ENCODE measurements around the gene SLC5A9. TPM values are rescaled to one million over a fixed set of nuclear protein-coding genes. Genes with fewer than 3 reads are reported as not detected.

SLC5A9 gene
- total RNA-seq, 4 donors from 2014 or later, result not detected

GRCh38 chr1:48186306-48186839 is 36.1 kb upstream of the SLC5A9 start:
- no peak for DNase-seq
- no peaks in the 10 kb centered on the region for H3K27me3 ChIP-seq
- intact Hi-C loops (cut with DNase I; ENCODE audit: low total_unique reads) (no loop called here), in situ Hi-C loops (cut with MboI; ENCODE audit: low sequenced_read_pairs in 4 of 4) (no loop called here)
- H3K27ac ChIP-seq, result no peak overlapping the region
- no peak overlapping the region for H3K4me3 ChIP-seq
- H3K4me1 ChIP-seq, result no peaks in the 10 kb centered on the region
- no peaks in the 10 kb centered on the region for H3K9me3 ChIP-seq
- no peaks in the 10 kb centered on the region for H3K36me3 ChIP-seq
- TF ChIP-seq POLR2A (IDR thresholded peaks at IDR 0.05), result no peak
- TF ChIP-seq CTCF (IDR thresholded peaks at IDR 0.05 in 4 of 5, conservative IDR thresholded peaks at IDR 0.05 in 1 of 5), result no peak
- no peak for ATAC-seq

- in situ Hi-C loops (cut with MboI; ENCODE audit: low sequenced_read_pairs in 4 of 4), result no loop called here
- intact Hi-C loops (cut with DNase I; ENCODE audit: low total_unique reads), result no loop called here
- H3K36me3 ChIP-seq, result no peaks in the 10 kb centered on the region
- DNase-seq (no peak), ATAC-seq (no peak)
- no peak overlapping the region for H3K4me3 ChIP-seq
- H3K27me3 ChIP-seq, result no peaks in the 10 kb centered on the region
- H3K9me3 ChIP-seq, result no peaks in the 10 kb centered on the region
- no peaks in the 10 kb centered on the region for H3K4me1 ChIP-seq
- TF ChIP-seq POLR2A (IDR thresholded peaks at IDR 0.05) (no peak), CTCF (IDR thresholded peaks at IDR 0.05 in 4 of 5, conservative IDR thresholded peaks at IDR 0.05 in 1 of 5) (no peak)
- H3K27ac ChIP-seq, result no peak overlapping the region
These were observed 34.5 kb upstream of the SLC5A9 start for GRCh38 chr1:48187969-48188563.

- in situ Hi-C loops (cut with MboI; ENCODE audit: low sequenced_read_pairs in 4 of 4) (no loop called here), intact Hi-C loops (cut with DNase I; ENCODE audit: low total_unique reads) (no loop called here)
- DNase-seq, result no peak
- no peaks in the 10 kb centered on the region for H3K27me3 ChIP-seq
- no peaks in the 10 kb centered on the region for H3K4me1 ChIP-seq
- no peak for TF ChIP-seq POLR2A (IDR thresholded peaks at IDR 0.05)
- TF ChIP-seq CTCF (IDR thresholded peaks at IDR 0.05 in 4 of 5, conservative IDR thresholded peaks at IDR 0.05 in 1 of 5), result no peak
- H3K4me3 ChIP-seq, result no peak overlapping the region
- ATAC-seq, result no peak
- no peak overlapping the region for H3K27ac ChIP-seq
- no peaks in the 10 kb centered on the region for H3K36me3 ChIP-seq
- H3K9me3 ChIP-seq, result no peaks in the 10 kb centered on the region
These were observed 31.6 kb upstream of the SLC5A9 start for GRCh38 chr1:48190881-48191280.

- Histone ChIP-seq H3K4me3 (no peak overlapping the region), H3K27me3 (no peaks in the 10 kb centered on the region), H3K36me3 (no peaks in the 10 kb centered on the region), H3K27ac (no peak overlapping the region), H3K4me1 (no peaks in the 10 kb centered on the region), H3K9me3 (no peaks in the 10 kb centered on the region)
- in situ Hi-C loops (cut with MboI; ENCODE audit: low sequenced_read_pairs in 4 of 4), result no loop called here
- TF ChIP-seq CTCF (IDR thresholded peaks at IDR 0.05 in 4 of 5, conservative IDR thresholded peaks at IDR 0.05 in 1 of 5) (no peak), POLR2A (IDR thresholded peaks at IDR 0.05) (no peak)
- intact Hi-C loops (cut with DNase I; ENCODE audit: low total_unique reads), result no loop called here
- no peak for DNase-seq
- no peak for ATAC-seq
These were observed 27.7 kb upstream of the SLC5A9 start for GRCh38 chr1:48194801-48195200.

GRCh38 chr1:48196237-48196636 is 26.3 kb upstream of the SLC5A9 start:
- Histone ChIP-seq H3K27ac (no peak overlapping the region), H3K36me3 (no peaks in the 10 kb centered on the region), H3K4me3 (no peak overlapping the region), H3K27me3 (no peaks in the 10 kb centered on the region), H3K9me3 (no peaks in the 10 kb centered on the region), H3K4me1 (no peaks in the 10 kb centered on the region)
- DNase-seq, result no peak
- no peak for ATAC-seq
- in situ Hi-C loops (cut with MboI; ENCODE audit: low sequenced_read_pairs in 4 of 4), result no loop called here
- TF ChIP-seq CTCF (IDR thresholded peaks at IDR 0.05 in 4 of 5, conservative IDR thresholded peaks at IDR 0.05 in 1 of 5), result no peak
- TF ChIP-seq POLR2A (IDR thresholded peaks at IDR 0.05), result no peak
- intact Hi-C loops (cut with DNase I; ENCODE audit: low total_unique reads), result no loop called here
